IMR-90 (cell line): Measurements from ENCODE around the gene IQGAP2. TPM values are rescaled to one million over a fixed set of nuclear protein-coding genes. Genes with fewer than 3 reads are reported as not detected.

Source experiments
- ATAC-seq: fragments of 200-7000 bp; cut with Tn5 transposase; 2 replicates; pipeline ENCODE4 v1.9.1; 2020; ENCODE audit warnings: low read depth, mild to moderate bottlenecking, moderate library complexity
- BruUV-seq: library from RNA; stranded (reverse); fragments of 400-500 nt; replicated peaks from 2 replicates; lab custom pipeline; 2021; lab: Mats Ljungman, UMichigan
- CTCF ChIA-PET: fragments of 300-600 bp; formaldehyde crosslinking; extraction: SDS; loops from one replicate; lab custom pipeline; 2021; ENCODE audit warnings: antibody characterized with exemption; lab: Yijun Ruan, JAX
- POLR2A ChIA-PET: fragments of 300-600 bp; sonication (Branson Sonifier 250); formaldehyde crosslinking; loops from one replicate; lab custom pipeline; 2022; ENCODE audit warnings: antibody characterized with exemption; ENCODE audit not compliant: unreplicated experiment; lab: Charles Lee
- DNase-seq: peaks from one replicate; pipeline ENCODE4 v3.0.0; 2013
- H2AFZ ChIP-seq: replicated peaks from 2 replicates; pipeline ENCODE3; 2013; ENCODE audit warnings: low read length, mild to moderate bottlenecking; ENCODE audit not compliant: poor library complexity
- H2AK5ac ChIP-seq: 2 replicates; pipeline ENCODE4 v1.6.1; 2013; ENCODE audit warnings: low read depth, low read length, inconsistent platforms
- H2AK9ac ChIP-seq: replicated peaks from 2 replicates; pipeline ENCODE3; 2013; ENCODE audit warnings: mild to moderate bottlenecking, low read depth, low read length, moderate library complexity; ENCODE audit not compliant: poor library complexity
- H2BK120ac ChIP-seq: 2 replicates; pipeline ENCODE4 v1.6.1; 2013; ENCODE audit warnings: low read depth, low read length, inconsistent platforms
- H2BK15ac ChIP-seq: 3 replicates; pipeline ENCODE4 v1.6.1; 2013; ENCODE audit warnings: low read depth, low read length, inconsistent platforms
- H2BK20ac ChIP-seq: 2 replicates; pipeline ENCODE4 v1.6.1; 2013; ENCODE audit warnings: low read depth, mild to moderate bottlenecking, inconsistent platforms, low read length, moderate library complexity
- H2BK5ac ChIP-seq: 2 replicates; pipeline ENCODE4 v1.6.1; 2013; ENCODE audit warnings: mild to moderate bottlenecking, low read depth, low read length, inconsistent platforms; ENCODE audit not compliant: poor library complexity, severe bottlenecking
- H3K14ac ChIP-seq: replicated peaks from 2 replicates; pipeline ENCODE4 v1.6.1; 2013; ENCODE audit warnings: low read depth, low read length, inconsistent platforms
- H3K18ac ChIP-seq: 2 replicates; pipeline ENCODE4 v1.6.1; 2013; ENCODE audit warnings: low read depth, low read length, control low read depth
- H3K23ac ChIP-seq: 2 replicates; pipeline ENCODE4 v1.6.1; 2013; ENCODE audit warnings: low read depth, low read length, inconsistent platforms
- H3K27ac ChIP-seq: 2 replicates; pipeline ENCODE4 v1.5.1; 2013; ENCODE audit warnings: mild to moderate bottlenecking, control low read depth, low read length; ENCODE audit not compliant: insufficient read depth
- H3K27me3 ChIP-seq: 2 replicates; pipeline ENCODE4 v1.6.1; 2013; ENCODE audit warnings: low read length; ENCODE audit not compliant: control insufficient read depth, insufficient read depth
- H3K36me3 ChIP-seq: 2 replicates; pipeline ENCODE4 v1.6.1; 2013; ENCODE audit warnings: low read length, mixed read lengths; ENCODE audit not compliant: control insufficient read depth, insufficient read depth
- H3K4ac ChIP-seq: 2 replicates; pipeline ENCODE4 v1.6.1; 2013; ENCODE audit warnings: low read depth, low read length, inconsistent platforms
- H3K4me1 ChIP-seq: 2 replicates; pipeline ENCODE4 v1.6.1; 2013; ENCODE audit warnings: low read length, mixed read lengths; ENCODE audit not compliant: control insufficient read depth, insufficient read depth
- H3K4me2 ChIP-seq: 2 replicates; pipeline ENCODE4 v1.6.1; 2013; ENCODE audit warnings: low read depth, mild to moderate bottlenecking, control low read depth, low read length, moderate library complexity
- H3K4me3 ChIP-seq: 2 replicates; pipeline ENCODE4 v1.5.1; 2013; ENCODE audit warnings: low read depth, mild to moderate bottlenecking, control low read depth, low read length, moderate library complexity; ENCODE audit not compliant: insufficient read depth
- H3K56ac ChIP-seq: 2 replicates; pipeline ENCODE4 v1.6.1; 2013; ENCODE audit warnings: low read length, inconsistent platforms; ENCODE audit not compliant: insufficient read depth; ENCODE audit errors: extremely low read depth
- H3K79me1 ChIP-seq, 2 experiments: 2 replicates each; pipeline ENCODE4 v1.6.1; 2013; ENCODE audit warnings: low read length in 2 of 2, inconsistent platforms in 1 of 2, low read depth in 1 of 2
- H3K9ac ChIP-seq: 2 replicates; pipeline ENCODE4 v1.6.1; 2013; ENCODE audit warnings: low read depth, low read length, control low read depth
- H3K9me1 ChIP-seq: 2 replicates; pipeline ENCODE4 v1.6.1; 2013; ENCODE audit warnings: low read length, inconsistent platforms; ENCODE audit not compliant: insufficient read depth
- H3K9me3 ChIP-seq: 2 replicates; pipeline ENCODE4 v1.6.1; 2013; ENCODE audit warnings: low read length; ENCODE audit not compliant: control insufficient read depth, insufficient read depth
- H4K20me1 ChIP-seq: 2 replicates; pipeline ENCODE4 v1.6.1; 2013; ENCODE audit warnings: low read length, inconsistent platforms; ENCODE audit not compliant: insufficient read depth
- H4K5ac ChIP-seq: 2 replicates; pipeline ENCODE4 v1.6.1; 2013; ENCODE audit warnings: mild to moderate bottlenecking, low read depth, low read length, control low read depth
- H4K8ac ChIP-seq, 2 experiments: 2 replicates each; pipeline ENCODE4 v1.6.1; 2013; ENCODE audit warnings: low read depth in 2 of 2, low read length in 2 of 2, control low read depth in 1 of 2, inconsistent platforms in 1 of 2
- H4K91ac ChIP-seq: 2 replicates; pipeline ENCODE4 v1.6.1; 2013; ENCODE audit warnings: low read depth, low read length, inconsistent platforms; ENCODE audit not compliant: insufficient read depth
- BHLHE40 ChIP-seq: fragments of 150-350 bp; IDR thresholded peaks from 2 replicates; pipeline ENCODE4 v1.6.1; 2016; ENCODE audit warnings: mild to moderate bottlenecking, low read depth, low read length
- ELK1 ChIP-seq: fragments of 150-350 bp; IDR thresholded peaks from 2 replicates; pipeline ENCODE4 v1.6.1; 2016; ENCODE audit warnings: low read depth, mild to moderate bottlenecking, low read length, moderate library complexity, borderline replicate concordance
- RAD21 ChIP-seq: IDR thresholded peaks from 2 replicates; pipeline ENCODE4 v1.6.1; 2012; ENCODE audit warnings: low read length, improper control_type of control experiment
- USF2 ChIP-seq: fragments of 150-350 bp; IDR thresholded peaks from 2 replicates; pipeline ENCODE4 v1.6.1; 2017; ENCODE audit warnings: mild to moderate bottlenecking, antibody characterized with exemption, low read length, low read depth
- WGBS, 2 experiments: methylation state at CpG; one replicate each; pipeline versions ENCODE4 v1.1.5 to v1.1.7; 2013; ENCODE audit warnings: missing lambda C conversion rate in 2 of 2; ENCODE audit not compliant: insufficient read length in 1 of 2; ENCODE audit errors: extremely low coverage in 2 of 2; 5-methylcytosine and 5-hydroxymethylcytosine counted together
- dilution Hi-C: fragments of 300-500 bp; cut with HindIII; formaldehyde crosslinking; loops from one replicate; pipeline ENCODE4 v1.14.3; 2018; ENCODE audit warnings: low sequenced_read_pairs; ENCODE audit not compliant: unreplicated experiment
- in situ Hi-C: fragments of 300-500 bp; cut with MboI; formaldehyde crosslinking; loops from 3 replicates; pipeline ENCODE4 v1.14.3; 2019; ENCODE audit warnings: low sequenced_read_pairs, inconsistent platforms, mixed read lengths
- intact Hi-C: fragments of 100-400 bp; cut with micrococcal nuclease; formaldehyde crosslinking; loops from 2 replicates; pipeline ENCODE4 v1.10.0; 2022
- polyA plus RNA-seq, 3 experiments: library from polyadenylated mRNA; depleted of rRNA; stranded (reverse); fragments of >200 nt; gene quantifications; 2 replicates each; pipeline ENCODE4 v1.2.3, GENCODE V29; 2012; ENCODE audit warnings: low replicate concordance in 1 of 3
- total RNA-seq: library from RNA; depleted of rRNA; stranded (reverse); fragments of >200 nt; gene quantifications from 2 replicates; pipeline ENCODE4 v1.2.3, GENCODE V29; 2012
- TF ChIP-seq, protein P1 (sequence below): conservative IDR thresholded peaks from 2 replicates; pipeline ENCODE4 v1.5.1; 2012; ENCODE audit warnings: mild to moderate bottlenecking, low read depth, low read length, improper control_type of control experiment

IQGAP2 gene
- total and polyA plus RNA-seq, 2 of the 4 experiments (the other 2 are of a cell fraction) = 0.21 to 0.36 TPM

GRCh38 chr5:76388236-76388635, 14.8 kb upstream of the IQGAP2 start:
- H2BK120ac ChIP-seq = no peak overlapping the region
- dilution Hi-C loops = no loop called here
- no peak for ATAC-seq

More at GRCh38 chr5:76388236-76388635, 14.8 kb upstream of the IQGAP2 start:
- Histone ChIP-seq H3K9me1 (no peaks in the 10 kb centered on the region), H3K14ac (no peak overlapping the region), H3K27ac (no peak overlapping the region), H3K4ac (no peak overlapping the region), H4K5ac (no peak overlapping the region), H4K91ac (no peak overlapping the region), H3K4me3 (no peak overlapping the region), H4K8ac (no peak overlapping the region), H3K23ac (no peak overlapping the region), H3K4me2 (no peak overlapping the region), H2BK5ac (no peak overlapping the region), H2AFZ (no peak overlapping the region), H3K36me3 (no peaks in the 10 kb centered on the region), H3K4me1 (no peaks in the 10 kb centered on the region), H3K79me1 (no peaks in the 10 kb centered on the region), H2BK15ac (no peak overlapping the region), H3K18ac (no peak overlapping the region), H3K9ac (no peak overlapping the region), H3K56ac (no peak overlapping the region), H3K9me3 (no peaks in the 10 kb centered on the region), H3K27me3 (peaks cover 7% of the 10 kb centered on the region), H2BK20ac (no peak overlapping the region), H2AK5ac (no peak overlapping the region), H2AK9ac (no peak overlapping the region), H4K20me1 (no peaks in the 10 kb centered on the region)
- no TSS peak for BruUV-seq
- POLR2A ChIA-PET = no interaction called here
- in situ Hi-C loops = no loop called here
- TF ChIP-seq BHLHE40 (no peak), RAD21 (no peak), USF2 (no peak), ELK1 (no peak)
- TF ChIP-seq, protein P1, sequence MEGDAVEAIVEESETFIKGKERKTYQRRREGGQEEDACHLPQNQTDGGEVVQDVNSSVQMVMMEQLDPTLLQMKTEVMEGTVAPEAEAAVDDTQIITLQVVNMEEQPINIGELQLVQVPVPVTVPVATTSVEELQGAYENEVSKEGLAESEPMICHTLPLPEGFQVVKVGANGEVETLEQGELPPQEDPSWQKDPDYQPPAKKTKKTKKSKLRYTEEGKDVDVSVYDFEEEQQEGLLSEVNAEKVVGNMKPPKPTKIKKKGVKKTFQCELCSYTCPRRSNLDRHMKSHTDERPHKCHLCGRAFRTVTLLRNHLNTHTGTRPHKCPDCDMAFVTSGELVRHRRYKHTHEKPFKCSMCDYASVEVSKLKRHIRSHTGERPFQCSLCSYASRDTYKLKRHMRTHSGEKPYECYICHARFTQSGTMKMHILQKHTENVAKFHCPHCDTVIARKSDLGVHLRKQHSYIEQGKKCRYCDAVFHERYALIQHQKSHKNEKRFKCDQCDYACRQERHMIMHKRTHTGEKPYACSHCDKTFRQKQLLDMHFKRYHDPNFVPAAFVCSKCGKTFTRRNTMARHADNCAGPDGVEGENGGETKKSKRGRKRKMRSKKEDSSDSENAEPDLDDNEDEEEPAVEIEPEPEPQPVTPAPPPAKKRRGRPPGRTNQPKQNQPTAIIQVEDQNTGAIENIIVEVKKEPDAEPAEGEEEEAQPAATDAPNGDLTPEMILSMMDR = no peak
- DNase-seq = no peak
- intact Hi-C loops = no loop called here
- CTCF ChIA-PET = interaction anchor here (0.7 kb wide), 1 partner anchor 15 kb away, joined by 3 read pairs; the partner anchor contains the start of gene IQGAP2
- WGBS, 2 experiments = no CpG with 5 or more reads among the region's 1 CpG
